Activated T-cell treated with anti-CD3 and anti-CD28 coated beads, Interleukin-2, amount 50 U/mL, for 48 hours (primary cell): ENCODE results near the gene SKI.

Source experiments
- DNase-seq, 2 experiments: peaks; one replicate each; pipeline ENCODE4 v3.0.0-alpha.2; 2020

SKI gene

GRCh38 chr1:2344744-2345296 lies 116.7 kb downstream of the SKI start:
- DNase-seq, result no peak

GRCh38 chr1:2345297-2346075 lies 117.4 kb downstream of the SKI start:
- no peak for DNase-seq

GRCh38 chr1:2346691-2347408 lies 118.7 kb downstream of the SKI start:
- DNase-seq, result no peak

GRCh38 chr1:2347409-2347785 lies 119.3 kb downstream of the SKI start:
- no peak for DNase-seq

- DNase-seq, result no peak
Measured at GRCh38 chr1:2347896-2348295, 119.8 kb downstream of the SKI start.

- DNase-seq, result no peak
Measured at GRCh38 chr1:2348346-2349325, 120.5 kb downstream of the SKI start.

- no peak for DNase-seq
Measured at GRCh38 chr1:2349806-2350205, 121.7 kb downstream of the SKI start.

GRCh38 chr1:2350501-2350900 lies 122.4 kb downstream of the SKI start:
- DNase-seq, result no peak

- DNase-seq, result no peak
Measured at GRCh38 chr1:2350911-2351655, 123.0 kb downstream of the SKI start.

- no peak for DNase-seq
Measured at GRCh38 chr1:2351723-2352122, 123.6 kb downstream of the SKI start.

- no peak for DNase-seq
Measured at GRCh38 chr1:2352341-2352896, 124.3 kb downstream of the SKI start.

- DNase-seq, result no peak
Measured at GRCh38 chr1:2352897-2353550, 124.9 kb downstream of the SKI start.

GRCh38 chr1:2353551-2354438 lies 125.7 kb downstream of the SKI start:
- DNase-seq, result no peak

GRCh38 chr1:2354511-2355372 lies 126.6 kb downstream of the SKI start:
- no peak for DNase-seq

GRCh38 chr1:2355373-2356261 lies 127.5 kb downstream of the SKI start:
- no peak for DNase-seq

GRCh38 chr1:2356401-2356800 lies 128.3 kb downstream of the SKI start:
- DNase-seq, result no peak

GRCh38 chr1:2356911-2357845 lies 129.1 kb downstream of the SKI start:
- no peak for DNase-seq
